A673 (cell line): ENCODE data around the gene GLRA2. TPM values are rescaled to one million over a fixed set of nuclear protein-coding genes. Genes with fewer than 3 reads are reported as not detected.

Source experiments
- BruUV-seq: library from RNA; stranded (reverse); fragments of 400-500 nt; replicated peaks from 2 replicates; lab custom pipeline; 2021; lab: Mats Ljungman, UMichigan
- CTCF ChIA-PET: fragments of 300-600 bp; sonication (Branson Sonifier 250); formaldehyde crosslinking; loops from one replicate; lab custom pipeline; 2022; ENCODE audit warnings: antibody characterized with exemption; lab: Charles Lee
- POLR2A ChIA-PET: fragments of 300-600 bp; sonication (Branson Sonifier 250); formaldehyde crosslinking; loops from one replicate; lab custom pipeline; 2022; ENCODE audit warnings: antibody characterized with exemption; ENCODE audit not compliant: low non-redundant PET; lab: Charles Lee
- DNase-seq: peaks from one replicate; pipeline ENCODE4 v3.0.0-alpha.2; 2015; ENCODE audit warnings: low spot score
- H3K27ac ChIP-seq: fragments of 200-600 bp; sonication (generic); 2 replicates; pipeline ENCODE4 v1.5.1; 2016; ENCODE audit warnings: mixed run types, low read depth, mild to moderate bottlenecking, mixed read lengths, antibody characterized with exemption, low read length; ENCODE audit not compliant: poor library complexity, severe bottlenecking
- H3K27me3 ChIP-seq: fragments of 200-600 bp; sonication (generic); replicated peaks from 2 replicates; pipeline ENCODE4 v1.6.1; 2017; ENCODE audit warnings: mixed run types, low read depth, mild to moderate bottlenecking, mixed read lengths, antibody characterized with exemption, low read length; ENCODE audit not compliant: insufficient read depth, poor library complexity
- H3K36me3 ChIP-seq: fragments of 200-600 bp; sonication (generic); 2 replicates; pipeline ENCODE4 v1.6.1; 2016; ENCODE audit warnings: mixed run types, mild to moderate bottlenecking, mixed read lengths, antibody characterized with exemption, low read length; ENCODE audit not compliant: insufficient read depth, poor library complexity, severe bottlenecking
- H3K4me1 ChIP-seq: fragments of 200-600 bp; sonication (generic); 2 replicates; pipeline ENCODE4 v1.6.1; 2017; ENCODE audit warnings: mixed run types, mild to moderate bottlenecking, mixed read lengths, antibody characterized with exemption, low read length; ENCODE audit not compliant: insufficient read depth, poor library complexity, severe bottlenecking
- H3K4me3 ChIP-seq: fragments of 200-600 bp; sonication (generic); 2 replicates; pipeline ENCODE4 v1.5.1; 2016; ENCODE audit warnings: low read depth, mixed run types, mild to moderate bottlenecking, mixed read lengths, low read length; ENCODE audit not compliant: poor library complexity, severe bottlenecking
- H3K9me3 ChIP-seq: fragments of 200-600 bp; sonication (generic); 2 replicates; pipeline ENCODE4 v1.6.1; 2016; ENCODE audit warnings: mixed run types, low read depth, mild to moderate bottlenecking, mixed read lengths, antibody characterized with exemption, low read length; ENCODE audit not compliant: poor library complexity, severe bottlenecking
- EZH2 ChIP-seq: fragments of 200-600 bp; sonication (generic); IDR thresholded peaks from 2 replicates; pipeline ENCODE4 v1.6.1; 2017; ENCODE audit warnings: borderline replicate concordance, low read depth, mild to moderate bottlenecking, mixed read lengths, antibody characterized with exemption, low read length; ENCODE audit not compliant: poor library complexity, severe bottlenecking
- intact Hi-C: fragments of 100-400 bp; cut with micrococcal nuclease; formaldehyde crosslinking; loops from one replicate; pipeline ENCODE4 v1.10.0; 2022; ENCODE audit not compliant: unreplicated experiment
- total RNA-seq: library from RNA; stranded (reverse); gene quantifications from 2 replicates; pipeline ENCODE4 v1.2.3, GENCODE V29; 2021
- TF ChIP-seq, protein P1 (sequence below): fragments of 300-800, 200-600 bp; sonication (generic); conservative IDR thresholded peaks from 2 replicates; pipeline ENCODE4 v1.5.1; 2017; ENCODE audit warnings: low read depth, mild to moderate bottlenecking, antibody characterized with exemption, low read length, moderate library complexity, mixed read lengths

Gene GLRA2
- total RNA-seq, 1 experiment from 2014 or later, result not detected

GRCh38 chrX:14717949-14718348, 188.6 kb downstream of the GLRA2 start:
- no TSS peak for BruUV-seq
- intact Hi-C loops, result no loop called here
- Histone ChIP-seq H3K4me3 (no peak overlapping the region), H3K4me1 (no peaks in the 10 kb centered on the region), H3K9me3 (no peaks in the 10 kb centered on the region), H3K27me3 (no peaks in the 10 kb centered on the region), H3K27ac (no peak overlapping the region), H3K36me3 (no peaks in the 10 kb centered on the region)
- ChIA-PET POLR2A (no interaction called here), CTCF (interaction anchor here (0.5 kb wide), 1 partner anchor 774 kb away, joined by 8 read pairs; no protein-coding TSS in a partner anchor)
- DNase-seq, result no peak
- TF ChIP-seq, protein P1, sequence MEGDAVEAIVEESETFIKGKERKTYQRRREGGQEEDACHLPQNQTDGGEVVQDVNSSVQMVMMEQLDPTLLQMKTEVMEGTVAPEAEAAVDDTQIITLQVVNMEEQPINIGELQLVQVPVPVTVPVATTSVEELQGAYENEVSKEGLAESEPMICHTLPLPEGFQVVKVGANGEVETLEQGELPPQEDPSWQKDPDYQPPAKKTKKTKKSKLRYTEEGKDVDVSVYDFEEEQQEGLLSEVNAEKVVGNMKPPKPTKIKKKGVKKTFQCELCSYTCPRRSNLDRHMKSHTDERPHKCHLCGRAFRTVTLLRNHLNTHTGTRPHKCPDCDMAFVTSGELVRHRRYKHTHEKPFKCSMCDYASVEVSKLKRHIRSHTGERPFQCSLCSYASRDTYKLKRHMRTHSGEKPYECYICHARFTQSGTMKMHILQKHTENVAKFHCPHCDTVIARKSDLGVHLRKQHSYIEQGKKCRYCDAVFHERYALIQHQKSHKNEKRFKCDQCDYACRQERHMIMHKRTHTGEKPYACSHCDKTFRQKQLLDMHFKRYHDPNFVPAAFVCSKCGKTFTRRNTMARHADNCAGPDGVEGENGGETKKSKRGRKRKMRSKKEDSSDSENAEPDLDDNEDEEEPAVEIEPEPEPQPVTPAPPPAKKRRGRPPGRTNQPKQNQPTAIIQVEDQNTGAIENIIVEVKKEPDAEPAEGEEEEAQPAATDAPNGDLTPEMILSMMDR, result no peak
- TF ChIP-seq EZH2, result no peak

GRCh38 chrX:14718403-14718802, 189.1 kb downstream of the GLRA2 start:
- POLR2A ChIA-PET, result no interaction called here

DNA sequence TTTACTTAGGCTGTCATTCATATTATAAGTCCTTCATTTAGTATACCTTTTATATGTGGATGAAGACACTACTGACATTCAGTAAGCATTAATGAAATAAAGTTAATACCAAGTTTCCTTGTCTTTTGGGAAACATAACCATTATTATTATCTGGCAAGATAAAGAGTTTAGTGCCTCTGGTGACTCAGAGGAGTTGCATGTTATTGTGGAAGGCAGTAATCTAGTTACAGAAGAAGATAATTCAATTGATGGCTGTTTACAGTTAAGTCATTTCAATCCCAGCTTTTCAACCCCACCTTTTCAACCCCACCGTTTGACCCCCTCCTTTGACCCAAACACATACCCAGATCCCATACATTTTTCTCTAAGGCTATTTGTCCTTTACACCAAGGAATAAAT, 199.7 kb downstream of the GLRA2 start:
- TF ChIP-seq, protein P1, result no peak
- no peak for TF ChIP-seq EZH2
- POLR2A ChIA-PET, result no interaction called here
- no peak for DNase-seq
- H3K36me3 ChIP-seq, result no peaks in the 10 kb centered on the region
- H3K27ac ChIP-seq, result no peak overlapping the region
- no peaks in the 10 kb centered on the region for H3K4me1 ChIP-seq
- no TSS peak for BruUV-seq
- no peaks in the 10 kb centered on the region for H3K9me3 ChIP-seq
- no peaks in the 10 kb centered on the region for H3K27me3 ChIP-seq
- intact Hi-C loops, result no loop called here
- CTCF ChIA-PET, result no interaction called here
- no peak overlapping the region for H3K4me3 ChIP-seq

More at GRCh38 chrX:14718403-14718802, 189.1 kb downstream of the GLRA2 start:
- CTCF ChIA-PET, result no interaction called here
- H3K27me3 ChIP-seq, result no peaks in the 10 kb centered on the region
- no peaks in the 10 kb centered on the region for H3K4me1 ChIP-seq
- DNase-seq, result no peak
- no peak overlapping the region for H3K4me3 ChIP-seq
- intact Hi-C loops, result no loop called here
- BruUV-seq, result no TSS peak
- H3K27ac ChIP-seq, result no peak overlapping the region
- TF ChIP-seq, protein P1, result no peak
- no peak for TF ChIP-seq EZH2
- H3K9me3 ChIP-seq, result no peaks in the 10 kb centered on the region
- no peaks in the 10 kb centered on the region for H3K36me3 ChIP-seq
